Activated T-helper 1 cell treated with anti-CD3 and anti-CD28 coated beads, Interleukin-2, amount 50 U/mL, for 16 hours (primary cell): ENCODE measurements around the gene ABI3.
A peak's percentile ranks its signal among the peaks of the same experiment; 100 is the strongest.

Experiments
- DNase-seq, 2 donors: peaks; one replicate each; pipeline ENCODE4 v3.0.0-alpha.2; 2020; ENCODE audit warnings: low read depth in 1 of 2, low spot score in 1 of 2

The ABI3 gene

GRCh38 chr17:49196520-49196919 lies 14.0 kb upstream of the ABI3 start:
- DNase-seq = no peak

DNA sequence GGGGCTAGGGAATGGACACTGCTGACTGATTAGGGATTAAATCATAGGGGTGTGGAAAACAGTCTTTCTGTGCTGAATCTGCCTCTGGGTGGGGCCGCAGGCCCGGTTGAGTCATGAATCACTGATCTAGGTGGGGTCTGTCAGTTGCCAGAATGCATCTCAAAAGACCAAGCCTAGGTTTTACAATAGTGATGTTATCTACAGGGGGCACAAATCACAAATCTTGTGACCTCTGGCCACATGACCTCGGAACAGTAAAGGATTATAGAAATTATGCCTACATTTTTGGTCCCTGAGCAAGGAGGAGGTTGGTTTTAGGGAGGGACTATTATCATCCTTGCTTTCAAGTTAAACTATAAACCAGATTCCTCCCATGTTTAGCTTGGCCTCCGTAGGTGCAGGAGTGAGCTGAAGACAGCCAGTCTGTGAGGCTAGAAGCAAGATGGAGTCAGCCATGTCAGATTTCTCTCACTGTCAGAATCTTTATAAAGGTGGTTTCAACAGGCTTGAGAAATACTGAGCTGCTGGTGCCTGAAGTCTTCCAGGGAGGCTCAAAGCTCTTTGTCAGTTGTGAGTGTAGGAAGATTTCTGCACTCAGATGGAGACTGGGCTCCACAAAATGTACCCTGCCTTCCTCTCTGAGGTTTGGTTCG lies 13.0 kb upstream of the ABI3 start:
- DNase-seq = no peak

DNA sequence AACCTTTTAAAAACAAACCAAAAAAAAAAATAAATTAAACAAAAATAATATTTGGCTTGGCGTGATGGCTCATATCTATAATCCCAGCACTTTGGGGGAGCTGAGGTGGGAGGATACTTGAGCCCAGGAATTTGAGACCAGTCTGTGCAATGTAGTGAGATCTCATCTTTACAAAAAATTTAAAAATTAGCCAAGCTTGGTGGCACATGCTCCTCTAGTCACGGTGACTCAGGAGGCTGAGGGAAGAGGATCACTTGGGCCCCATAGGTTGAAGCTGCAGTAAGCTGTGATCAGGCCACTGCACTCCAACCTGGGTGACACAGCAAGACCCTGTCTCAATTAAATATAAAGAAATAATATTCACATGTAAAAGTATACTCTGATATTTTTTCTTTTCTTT lies 12.3 kb upstream of the ABI3 start:
- no peak for DNase-seq

- no peak for DNase-seq
Observed at GRCh38 chr17:49200423-49201083, 10.0 kb upstream of the ABI3 start.

DNA sequence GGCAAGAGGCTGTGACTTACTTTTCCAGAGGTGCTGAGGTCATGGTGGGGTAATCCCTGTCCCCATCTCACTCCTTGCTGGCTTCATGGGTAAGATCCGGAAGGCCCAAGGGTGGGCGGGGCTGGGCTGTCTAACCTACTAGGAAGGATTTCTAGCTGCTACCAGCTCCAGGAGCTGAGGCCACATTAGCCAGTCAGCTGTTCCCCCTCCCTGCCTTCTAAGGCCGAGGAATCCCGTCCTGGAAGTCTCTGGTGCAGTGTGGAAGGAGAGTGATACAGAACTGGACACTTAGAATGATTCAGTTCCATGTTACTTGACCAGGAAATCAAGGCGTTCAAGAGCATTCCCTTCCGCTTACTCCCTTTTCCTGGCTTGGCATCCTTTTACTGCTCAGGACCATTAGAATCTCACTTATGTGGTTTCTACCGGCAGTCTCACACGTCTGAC lies 9.0 kb upstream of the ABI3 start:
- DNase-seq = no peak

DNA sequence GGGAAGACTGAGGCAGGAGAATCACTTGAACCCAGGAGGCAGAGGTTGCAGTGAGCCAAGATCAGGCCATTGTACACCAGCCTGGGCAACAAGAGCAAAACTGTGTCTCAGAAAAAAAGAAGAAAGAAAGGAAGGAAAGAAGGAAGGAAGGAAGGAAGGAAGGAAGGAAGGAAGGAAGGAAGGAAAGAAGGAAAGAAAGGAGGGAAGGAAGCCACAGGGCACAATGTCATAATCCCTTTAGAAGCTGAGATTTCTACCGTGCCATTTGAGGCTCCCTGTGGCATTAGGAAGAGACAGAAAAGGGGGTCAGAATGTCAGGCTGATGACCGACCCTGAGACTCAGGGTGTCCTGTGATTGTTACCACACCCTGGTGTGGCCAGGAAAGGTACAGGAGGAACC lies 6.7 kb upstream of the ABI3 start:
- DNase-seq = no peak

GRCh38 chr17:49204516-49204915 lies 6.0 kb upstream of the ABI3 start:
- DNase-seq = no peak

- no peak for DNase-seq
Observed at GRCh38 chr17:49209061-49209571, 1.4 kb upstream of the ABI3 start.

- DNase-seq = no peak
Observed at GRCh38 chr17:49213399-49213798, 2.9 kb downstream of the ABI3 start.

- DNase-seq = no peak
Observed at GRCh38 chr17:49213847-49214246, 3.3 kb downstream of the ABI3 start.

- no peak for DNase-seq
Observed at GRCh38 chr17:49214676-49215360, 4.3 kb downstream of the ABI3 start.

- DNase-seq = no peak
Observed at GRCh38 chr17:49216482-49216881, 6.0 kb downstream of the ABI3 start.

DNA sequence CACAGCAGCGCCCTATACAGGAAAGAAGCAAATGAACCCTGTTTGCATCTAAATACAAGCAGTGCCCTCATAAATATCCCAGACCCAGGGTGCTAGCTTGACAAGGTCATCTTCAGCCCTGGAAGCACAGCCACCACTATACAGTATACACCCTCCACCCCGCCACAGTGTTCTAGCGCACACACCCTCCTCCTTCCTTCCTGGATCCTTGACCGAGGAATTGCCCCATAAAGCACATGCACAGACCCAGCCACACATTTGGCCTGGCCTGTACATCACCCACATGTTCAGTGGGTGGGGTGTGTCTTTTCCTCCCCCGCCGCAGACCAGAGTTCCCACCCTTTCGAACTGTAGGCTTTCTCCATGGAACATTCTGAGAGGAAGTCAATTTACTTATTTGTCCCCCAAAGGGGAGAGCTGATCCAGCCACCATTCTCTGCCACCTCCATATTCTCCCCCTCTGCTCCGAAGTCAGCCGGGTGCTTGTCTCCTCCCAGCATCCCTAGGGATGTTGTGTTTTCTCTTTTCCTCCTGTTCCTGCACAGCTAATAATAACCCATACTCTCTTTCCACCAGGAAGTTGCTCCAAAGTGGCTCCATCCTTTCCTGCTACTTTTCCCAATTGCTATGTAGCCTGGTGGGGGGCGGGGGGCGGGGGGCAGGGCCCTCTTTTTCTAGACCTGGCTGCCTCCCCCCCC lies 6.6 kb downstream of the ABI3 start:
- no peak for DNase-seq

- peak in 1 of 2 donors; percentile 40 for DNase-seq
Observed at GRCh38 chr17:49217651-49218413, 7.3 kb downstream of the ABI3 start.

DNA sequence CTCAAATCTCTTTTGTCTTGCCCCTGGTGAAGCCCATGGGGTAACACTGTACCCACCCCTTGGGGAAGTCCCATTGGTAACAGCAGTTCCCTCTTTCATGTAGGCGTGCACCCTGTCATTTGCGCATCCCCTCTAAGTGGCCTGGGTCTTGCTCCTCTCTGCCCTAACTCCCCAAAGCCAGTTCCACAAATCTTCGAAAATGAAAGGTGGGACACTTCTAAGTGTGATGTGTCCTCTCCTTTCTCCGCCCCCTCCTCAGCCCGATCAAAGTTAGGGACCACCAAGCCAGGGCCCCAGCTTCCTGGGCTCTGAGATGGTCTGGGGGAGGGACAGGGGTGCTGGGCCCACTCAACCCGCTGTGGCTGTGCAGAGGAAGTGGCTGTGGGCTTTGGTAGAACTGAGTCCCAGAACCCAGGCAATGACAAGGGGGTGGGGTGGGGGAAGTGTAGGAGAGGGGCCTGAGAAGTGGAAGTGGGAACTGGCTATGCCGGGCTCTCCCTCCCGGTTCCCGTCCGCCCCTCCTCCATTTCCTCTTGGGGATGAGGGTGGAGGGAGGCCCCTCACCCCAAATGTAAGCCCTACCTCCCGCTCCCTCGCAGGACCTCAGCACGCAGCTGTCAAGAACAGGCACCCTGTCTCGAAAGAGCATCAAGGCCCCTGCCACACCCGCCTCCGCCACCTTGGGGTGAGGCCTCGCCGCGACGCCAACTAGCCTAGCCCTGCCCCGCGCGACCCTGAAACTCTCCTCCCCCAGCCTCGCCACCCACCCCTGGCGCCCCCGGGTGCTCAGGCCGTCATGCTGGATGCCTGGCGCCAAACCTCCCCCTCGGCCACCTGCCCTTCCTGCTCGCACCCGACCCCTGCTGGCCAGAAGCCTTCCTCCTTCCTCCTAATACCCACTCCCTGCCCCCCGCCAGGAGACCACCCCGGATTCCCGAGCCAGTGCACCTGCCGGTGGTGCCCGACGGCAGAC lies 8.7 kb downstream of the ABI3 start:
- DNase-seq = no peak

- no peak for DNase-seq
Observed at GRCh38 chr17:49219987-49220386, 9.5 kb downstream of the ABI3 start.

- DNase-seq = no peak
Observed at GRCh38 chr17:49223168-49223516, 12.6 kb downstream of the ABI3 start.

GRCh38 chr17:49223517-49224197 lies 13.2 kb downstream of the ABI3 start:
- DNase-seq = peak; percentile 37 to 41
